Measurements from ENCODE around the gene BTF3. TPM values are rescaled to one million over a fixed set of nuclear protein-coding genes. Genes with fewer than 3 reads are reported as not detected.

Gene BTF3
- total and polyA plus RNA-seq, 2 donors (not counting 3 experiments of a cell fraction or from before 2014, with no cell fraction given) = 325 to 637 TPM

DNA sequence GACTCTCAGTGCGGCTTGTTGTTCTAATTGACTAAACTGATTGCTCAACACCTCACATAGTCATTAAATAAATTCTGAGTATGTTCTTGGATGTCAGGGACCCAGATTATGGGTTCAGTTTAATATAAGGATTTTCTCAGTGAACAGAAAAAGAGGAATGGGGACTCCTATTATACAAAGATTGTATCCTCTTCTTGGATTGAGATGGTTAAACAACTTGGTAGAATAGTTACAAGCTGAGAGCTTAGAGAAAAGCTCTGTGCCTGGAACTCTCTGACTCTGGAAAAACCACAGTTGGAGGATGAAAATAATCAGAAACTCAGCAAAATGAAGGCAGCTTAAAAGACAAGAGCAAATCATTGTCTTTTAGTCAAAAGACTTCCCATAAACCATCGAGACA is 36.7 kb downstream of the BTF3 start:
- FAIRE-seq (no peak), DNase-seq (ENCODE audit: low read depth, low spot score) (no peak)
- peaks cover 2% of the 10 kb centered on the region for H3K4me1 ChIP-seq (ENCODE audit: control insufficient read depth, extremely low read depth, insufficient read depth, low read length)
- H3K9ac ChIP-seq (replicated peaks; ENCODE audit: extremely low read depth, insufficient read depth, low read length) = no peak overlapping the region
- no peak overlapping the region for H2AFZ ChIP-seq (ENCODE audit: low read depth, low read length)
- BruUV-seq (replicated peaks) = no TSS peak
- ChIA-PET CTCF (interaction anchor here (1.8 to 4.3 kb wide), 2 partner anchors 9 to 13 kb away, joined by 5 to 109 read pairs; no protein-coding TSS in a partner anchor), POLR2A (no interaction called here)
- dilution Hi-C loops (cut with MboI; ENCODE audit: extremely low pct_ligation_motif_present, low sequenced_read_pairs) = no loop called here
- H3K4me3 ChIP-seq (replicated peaks in 1 of 3; ENCODE audit: insufficient read depth in 1 of 3, low read depth in 1 of 3, low read length in 3 of 3) = no peak overlapping the region
- H3K79me2 ChIP-seq (ENCODE audit: control insufficient read depth, insufficient read depth, low read length) = no peaks in the 10 kb centered on the region
- H3K9me1 ChIP-seq (replicated peaks; ENCODE audit: control insufficient read depth, extremely low read depth, insufficient read depth, low read length) = no peaks in the 10 kb centered on the region
- no peaks in the 10 kb centered on the region for H3K9me3 ChIP-seq (replicated peaks; ENCODE audit: control insufficient read depth, insufficient read depth, low read length)
- peaks cover 6 to 24% of the 10 kb centered on the region in 2 experiments for H3K27me3 ChIP-seq (ENCODE audit: control insufficient read depth in 2 of 2, insufficient read depth in 2 of 2, low read length in 2 of 2)
- intact Hi-C loops (cut with micrococcal nuclease) = no loop called here
- H3K27ac ChIP-seq (ENCODE audit: insufficient read depth, low read depth, low read length) = no peak overlapping the region
- no peak overlapping the region for H3K4me2 ChIP-seq (ENCODE audit: insufficient read depth, low read length)
- TF ChIP-seq POLR2A (IDR thresholded peaks at IDR 0.05; ENCODE audit: low read depth, low read length) = no peak
- no peak for TF ChIP-seq FOS (IDR thresholded peaks at IDR 0.05; ENCODE audit: borderline replicate concordance, insufficient read depth, low read length)
- TF ChIP-seq GATA2 (IDR thresholded peaks at IDR 0.05; ENCODE audit: insufficient read depth, insufficient read length, low read depth, low read length) = no peak
- TF ChIP-seq JUN (IDR thresholded peaks at IDR 0.05; ENCODE audit: borderline replicate concordance, insufficient read depth, insufficient read length, low read depth) = no peak
- TF ChIP-seq, protein P1, sequence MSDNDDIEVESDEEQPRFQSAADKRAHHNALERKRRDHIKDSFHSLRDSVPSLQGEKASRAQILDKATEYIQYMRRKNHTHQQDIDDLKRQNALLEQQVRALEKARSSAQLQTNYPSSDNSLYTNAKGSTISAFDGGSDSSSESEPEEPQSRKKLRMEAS (IDR thresholded peaks at IDR 0.05; ENCODE audit: insufficient read depth, insufficient read length) = no peak
- no peak for TF ChIP-seq EZH2 (IDR thresholded peaks at IDR 0.05; ENCODE audit: borderline replicate concordance, low read depth, low read length, severe bottlenecking)
- no peak for TF ChIP-seq MYC (IDR thresholded peaks at IDR 0.05; ENCODE audit: low read depth, low read length)
- no peak for TF ChIP-seq POLR2AphosphoS5 (IDR thresholded peaks at IDR 0.05; ENCODE audit: insufficient read depth, low read depth, low read length)
- TF ChIP-seq, protein P2, sequence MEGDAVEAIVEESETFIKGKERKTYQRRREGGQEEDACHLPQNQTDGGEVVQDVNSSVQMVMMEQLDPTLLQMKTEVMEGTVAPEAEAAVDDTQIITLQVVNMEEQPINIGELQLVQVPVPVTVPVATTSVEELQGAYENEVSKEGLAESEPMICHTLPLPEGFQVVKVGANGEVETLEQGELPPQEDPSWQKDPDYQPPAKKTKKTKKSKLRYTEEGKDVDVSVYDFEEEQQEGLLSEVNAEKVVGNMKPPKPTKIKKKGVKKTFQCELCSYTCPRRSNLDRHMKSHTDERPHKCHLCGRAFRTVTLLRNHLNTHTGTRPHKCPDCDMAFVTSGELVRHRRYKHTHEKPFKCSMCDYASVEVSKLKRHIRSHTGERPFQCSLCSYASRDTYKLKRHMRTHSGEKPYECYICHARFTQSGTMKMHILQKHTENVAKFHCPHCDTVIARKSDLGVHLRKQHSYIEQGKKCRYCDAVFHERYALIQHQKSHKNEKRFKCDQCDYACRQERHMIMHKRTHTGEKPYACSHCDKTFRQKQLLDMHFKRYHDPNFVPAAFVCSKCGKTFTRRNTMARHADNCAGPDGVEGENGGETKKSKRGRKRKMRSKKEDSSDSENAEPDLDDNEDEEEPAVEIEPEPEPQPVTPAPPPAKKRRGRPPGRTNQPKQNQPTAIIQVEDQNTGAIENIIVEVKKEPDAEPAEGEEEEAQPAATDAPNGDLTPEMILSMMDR (IDR thresholded peaks at IDR 0.05; ENCODE audit: extremely low read depth in 1 of 2, insufficient read depth in 1 of 2, low read depth in 1 of 2, low read length in 2 of 2) = no peak
- no peaks in the 10 kb centered on the region for H3K36me3 ChIP-seq (ENCODE audit: control insufficient read depth in 2 of 2, extremely low read depth in 1 of 2, insufficient read depth in 2 of 2, low read length in 2 of 2)
- H4K20me1 ChIP-seq (replicated peaks; ENCODE audit: control insufficient read depth, extremely low read depth, insufficient read depth, low read length) = no peaks in the 10 kb centered on the region

Measured in endothelial cell of umbilical vein (primary cell).